HG03060 (cell line): ENCODE measurements around the gene CD276.
"Not testable (repeated sequence)": the region's sequence is repeated elsewhere in the genome, so short reads cannot be mapped to it uniquely, and the experiment has no call there.

Source experiments
- ATAC-seq: cut with Tn5 transposase; IDR thresholded peaks from one replicate; pipeline ENCODE4 v1.9.1; 2021; ENCODE audit warnings: low read depth, moderate number of reproducible peaks; ENCODE audit not compliant: unreplicated experiment

The CD276 gene

DNA sequence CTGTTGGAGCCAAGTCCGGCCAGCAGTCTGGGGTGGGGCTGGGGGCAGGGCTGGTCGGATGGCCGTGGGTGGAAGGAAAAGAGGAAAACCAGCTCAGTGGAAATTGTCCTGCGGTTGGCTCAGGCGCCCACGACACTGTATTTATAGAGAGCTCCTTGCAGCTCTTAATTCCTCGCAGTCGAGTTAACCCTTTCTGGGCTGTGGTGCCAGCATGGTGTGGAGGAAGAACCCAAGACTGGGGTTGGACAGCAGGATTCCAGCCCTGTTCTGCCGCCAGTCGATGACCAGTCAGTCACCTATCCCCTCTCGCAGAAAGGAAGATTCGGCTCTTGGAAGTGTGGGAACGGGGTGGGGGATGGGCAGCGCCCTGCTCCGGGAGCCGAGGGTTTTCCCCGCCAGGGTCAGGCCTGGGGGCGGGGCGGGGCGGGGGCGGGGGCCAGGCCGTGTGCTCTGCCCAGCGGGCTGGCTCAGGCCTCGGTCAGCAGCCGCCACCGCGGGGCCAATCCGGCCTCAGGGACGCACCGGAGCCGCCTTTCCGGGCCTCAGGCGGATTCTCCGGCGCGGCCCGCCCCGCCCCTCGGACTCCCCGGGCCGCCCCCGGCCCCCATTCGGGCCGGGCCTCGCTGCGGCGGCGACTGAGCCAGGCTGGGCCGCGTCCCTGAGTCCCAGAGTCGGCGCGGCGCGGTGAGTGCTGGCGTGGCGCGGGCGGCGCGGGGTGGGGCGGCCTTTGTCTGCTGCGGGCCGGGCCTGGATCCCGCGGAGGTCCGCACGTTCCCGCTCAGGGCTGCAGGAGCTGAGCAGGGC lies at the start of gene CD276:
Gene CD276 (plus strand): TSS at position 607 of the 804 bp plus-strand sequence. CDS start 15,257 bp downstream, outside the sequence.
- ATAC-seq = no peak

DNA sequence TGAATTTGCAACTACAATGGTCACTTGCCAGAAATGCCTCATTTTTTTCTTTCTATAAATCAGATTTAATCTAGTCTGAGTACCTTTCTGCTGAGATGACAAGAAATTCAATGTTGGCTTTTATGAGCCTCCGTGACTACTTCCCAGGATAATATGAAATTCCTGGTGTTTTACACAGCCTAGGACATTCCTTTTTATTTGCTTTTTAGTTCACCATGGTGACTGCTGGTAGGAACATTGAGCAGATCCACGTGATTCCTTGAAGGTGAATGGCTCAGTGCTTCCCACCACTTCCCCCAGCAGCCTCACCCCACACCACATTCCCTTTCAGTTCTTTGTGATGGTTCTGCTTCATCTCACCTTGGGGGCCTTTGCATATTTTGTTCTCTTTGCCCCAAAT lies 46.7 kb upstream of the CD276 start:
- ATAC-seq = no peak

DNA sequence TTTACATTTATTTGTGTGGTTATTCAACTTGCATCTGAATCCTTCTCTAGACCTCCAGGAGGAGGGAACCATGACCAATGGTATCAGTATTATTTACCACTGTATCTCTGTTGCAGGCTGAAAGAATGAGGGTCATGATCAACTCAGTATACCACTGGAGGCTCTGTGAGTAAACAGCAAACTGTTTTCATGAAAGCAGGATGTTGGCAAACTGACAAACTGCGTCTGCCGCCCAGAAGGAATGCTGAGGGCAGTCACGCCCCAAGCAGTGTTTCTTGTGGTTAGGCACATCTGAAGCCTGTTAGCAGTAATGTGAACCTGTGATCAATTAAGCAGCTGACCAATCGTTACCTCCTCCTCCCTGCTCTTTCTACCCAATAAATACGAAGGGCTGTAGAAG lies 44.7 kb upstream of the CD276 start:
- not testable (repeated sequence) for ATAC-seq

DNA sequence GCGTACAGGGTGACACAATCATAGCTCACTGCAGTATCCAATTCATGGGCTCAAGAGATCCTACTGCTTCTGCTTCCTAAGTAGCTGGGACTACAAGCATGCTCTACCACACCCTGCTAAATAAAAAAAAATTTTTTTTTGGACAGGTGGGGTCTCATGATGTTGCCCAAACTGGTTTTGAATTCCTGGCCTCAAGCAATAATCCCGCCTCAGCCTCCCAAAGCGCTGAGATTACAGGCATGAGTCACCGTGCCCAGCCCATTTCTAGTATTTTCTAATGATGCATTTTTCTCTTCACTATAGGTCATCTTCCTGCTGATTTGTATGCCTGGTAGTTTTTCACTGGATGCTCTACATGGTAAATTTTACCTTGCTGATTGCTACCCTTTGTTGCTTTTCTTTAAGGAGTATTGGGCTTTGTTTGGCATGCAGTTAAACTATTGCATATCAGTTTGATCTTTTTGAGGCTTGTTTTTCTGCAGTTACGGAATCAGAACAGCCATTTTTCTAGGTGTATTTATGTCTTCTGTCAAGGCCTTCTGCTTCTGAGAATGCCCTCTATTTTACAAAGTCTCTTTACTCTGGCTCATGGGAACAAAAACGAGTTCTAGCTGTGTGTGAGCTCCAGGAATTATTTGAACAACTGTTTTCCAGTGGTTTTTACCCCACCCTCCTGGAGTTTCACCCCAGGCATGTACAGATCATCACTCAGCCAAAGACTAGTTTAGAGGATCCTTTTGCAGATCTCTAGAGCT lies 36.7 kb upstream of the CD276 start:
- no peak for ATAC-seq

DNA sequence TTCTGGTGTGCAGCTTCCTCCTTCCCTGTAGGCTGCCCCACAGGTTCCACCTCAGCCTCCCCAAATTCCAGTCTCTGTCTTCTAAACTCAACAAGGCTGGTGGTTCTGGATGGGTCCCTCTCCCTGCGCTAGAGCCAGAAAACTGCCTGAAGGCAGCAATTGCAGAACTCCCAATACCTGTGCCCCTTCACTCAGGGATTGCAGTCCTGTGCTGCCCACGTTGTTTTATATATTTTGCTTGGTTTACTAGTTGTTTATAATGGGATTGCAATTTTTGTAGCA lies 36.2 kb upstream of the CD276 start:
- ATAC-seq = no peak

DNA sequence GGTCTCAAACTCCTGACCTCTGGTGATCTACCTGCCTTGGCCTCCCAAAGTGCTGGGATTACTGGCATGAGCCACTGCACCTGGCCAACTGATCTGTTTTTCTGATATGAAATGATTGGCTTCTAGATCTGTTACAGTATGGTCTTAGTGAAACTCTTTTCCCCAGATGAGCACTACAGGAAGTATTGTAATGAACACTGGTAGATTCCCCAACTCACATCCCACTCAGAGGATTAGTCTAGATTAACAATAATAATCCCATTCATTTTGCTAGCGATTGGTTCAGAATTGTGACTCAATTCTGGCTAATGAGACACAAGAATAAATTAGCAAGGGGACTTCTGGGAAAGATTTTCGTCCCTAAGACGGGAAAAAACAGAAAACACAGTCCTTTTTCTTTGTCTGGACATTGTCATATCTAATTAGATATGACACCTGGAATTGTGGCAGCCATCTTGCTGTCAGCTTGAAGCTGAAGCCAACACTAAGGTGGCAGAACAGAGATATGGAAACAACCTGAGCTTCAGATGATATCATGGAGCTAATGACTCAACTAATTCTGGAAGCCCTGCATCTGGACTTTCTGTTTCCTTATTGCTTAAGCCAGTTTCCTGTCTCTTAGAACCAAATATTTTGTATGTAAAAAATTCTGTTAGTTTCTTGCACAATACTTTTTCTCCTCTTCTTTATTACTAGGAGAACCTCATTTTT lies 33.6 kb upstream of the CD276 start:
- no peak for ATAC-seq

DNA sequence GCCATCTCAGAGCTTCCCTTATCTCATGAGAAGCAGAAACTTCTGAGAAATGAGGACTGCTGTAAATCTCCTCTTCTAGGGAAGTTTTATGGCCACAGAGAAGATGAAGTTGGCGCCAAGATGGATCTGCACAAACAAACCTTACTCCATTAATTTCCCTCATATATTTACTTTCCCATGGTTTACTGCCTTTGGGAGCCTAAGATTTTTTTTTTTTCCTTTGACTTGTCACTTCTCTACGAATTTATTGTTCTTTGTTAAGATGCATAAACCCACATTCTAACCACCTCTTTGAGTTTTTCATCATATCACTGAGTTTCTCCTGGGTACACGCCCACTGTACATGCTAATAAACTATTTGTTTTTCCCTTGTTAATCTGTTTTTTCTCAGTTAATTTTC lies 29.5 kb upstream of the CD276 start:
- ATAC-seq = no peak

DNA sequence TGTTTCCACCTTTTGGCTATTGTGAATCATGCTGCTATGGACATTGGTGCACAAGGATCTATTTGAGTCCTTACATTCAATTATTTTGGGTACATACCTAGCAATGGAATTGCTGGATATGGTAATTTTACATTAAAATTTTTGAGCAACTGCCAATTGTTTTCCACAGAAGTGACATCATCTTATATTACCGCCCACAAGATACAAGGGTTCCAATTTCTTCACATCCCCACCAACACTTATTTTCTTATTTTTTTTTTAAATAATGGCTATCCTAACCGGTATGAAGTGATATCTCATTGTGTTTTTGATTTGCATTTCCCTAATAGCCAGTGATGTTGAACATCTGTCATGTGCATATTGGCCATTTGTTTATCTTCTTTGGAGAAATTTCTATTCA lies 28.5 kb upstream of the CD276 start:
- ATAC-seq = no peak

DNA sequence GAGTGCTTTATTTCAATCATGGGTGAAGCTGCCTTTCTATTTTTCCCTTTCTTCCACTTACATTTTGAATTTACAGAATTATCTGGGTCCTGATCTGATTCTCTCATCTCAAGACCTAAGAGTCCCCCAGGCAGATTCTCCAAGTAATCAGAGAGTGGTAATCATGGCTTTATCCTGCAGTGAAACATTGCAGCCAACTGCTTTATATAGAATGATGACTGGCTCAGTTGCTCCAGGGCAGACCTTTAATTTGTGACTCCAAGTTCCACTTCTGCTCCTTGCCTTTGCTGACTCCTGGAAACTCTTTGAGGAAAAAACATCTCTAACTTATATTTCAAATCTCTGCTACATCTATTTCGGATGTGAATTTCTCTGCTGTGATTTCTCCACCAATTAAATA lies 25.5 kb upstream of the CD276 start:
- no peak for ATAC-seq

DNA sequence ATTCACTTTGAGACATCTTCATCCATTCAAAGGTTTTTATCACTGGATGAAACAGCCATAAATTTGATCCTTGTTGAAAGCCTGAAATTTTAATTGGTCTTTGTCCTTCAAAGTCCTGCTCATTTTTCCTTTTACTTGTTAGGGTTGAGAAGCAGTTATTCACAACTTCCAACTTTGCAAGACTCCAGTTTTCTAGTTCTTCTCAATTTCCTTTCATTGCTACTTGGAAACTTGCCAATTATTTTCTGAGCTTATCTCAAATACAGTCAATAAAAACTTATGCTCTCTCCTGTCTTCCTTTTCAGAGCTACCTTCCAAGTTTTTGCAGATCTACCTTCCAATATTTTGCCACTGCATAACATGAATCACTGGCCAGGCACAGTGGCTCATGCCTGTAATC lies 23.7 kb upstream of the CD276 start:
- ATAC-seq = no peak

DNA sequence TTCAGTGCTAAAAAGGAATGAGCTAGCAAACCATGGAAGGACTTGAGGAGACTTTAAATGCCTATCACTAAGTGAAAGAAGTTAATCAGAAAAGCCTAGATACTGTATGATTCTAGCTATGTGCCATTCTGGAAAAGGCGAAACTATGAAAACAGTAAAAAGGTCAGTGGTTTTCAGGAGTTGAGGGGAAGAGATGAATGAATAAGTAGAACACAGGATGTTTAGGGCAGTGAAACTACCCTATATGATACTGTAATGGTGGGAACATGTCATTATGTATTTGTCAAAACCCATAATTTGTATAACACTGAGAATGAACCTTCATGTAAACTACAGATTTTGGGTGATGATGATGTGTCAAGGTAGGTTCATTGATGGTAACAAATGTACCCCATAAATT lies 9.6 kb upstream of the CD276 start:
- no peak for ATAC-seq

DNA sequence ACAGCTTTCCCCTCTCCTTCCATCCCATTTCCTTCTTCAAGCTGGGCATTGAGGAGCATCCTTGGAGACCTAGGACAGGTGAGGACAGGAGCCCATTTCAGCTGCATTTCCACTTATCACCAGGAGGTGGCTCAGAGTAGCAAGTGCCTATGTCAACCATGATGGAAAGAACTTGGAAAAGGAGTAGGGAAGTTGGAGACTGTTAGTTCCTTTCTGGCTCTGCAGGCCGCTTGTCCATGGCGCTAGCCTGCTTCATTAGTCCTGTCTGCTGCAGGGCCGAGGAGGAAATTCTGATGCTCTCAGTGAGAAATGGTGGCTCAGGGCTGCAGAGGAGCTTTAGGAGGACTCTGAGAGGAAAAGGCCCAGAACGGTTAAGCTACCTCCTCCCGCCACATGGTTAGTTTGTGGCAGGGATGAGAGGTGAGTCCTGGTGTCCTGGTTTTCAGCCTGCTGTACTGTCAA lies 7.0 kb upstream of the CD276 start:
- no peak for ATAC-seq

DNA sequence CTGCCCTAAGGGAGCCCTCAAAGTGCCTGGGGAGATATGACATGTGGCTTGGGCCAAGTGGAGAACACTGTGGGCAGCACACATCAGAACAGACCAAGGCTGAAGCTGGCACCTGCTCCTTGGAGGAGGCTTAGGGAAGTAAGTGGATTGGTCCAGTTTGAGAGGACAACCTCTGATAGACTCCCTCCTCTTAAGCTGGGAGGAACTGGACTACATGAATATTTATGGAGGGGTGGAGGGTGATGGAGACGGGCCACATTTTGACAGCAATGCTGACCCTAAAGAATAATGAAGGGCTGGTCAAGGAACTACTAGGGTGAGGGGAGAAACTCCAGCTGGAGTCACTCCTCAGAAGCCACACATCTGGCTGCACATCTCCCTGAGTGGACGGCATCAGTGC lies 6.5 kb upstream of the CD276 start:
- ATAC-seq = no peak

DNA sequence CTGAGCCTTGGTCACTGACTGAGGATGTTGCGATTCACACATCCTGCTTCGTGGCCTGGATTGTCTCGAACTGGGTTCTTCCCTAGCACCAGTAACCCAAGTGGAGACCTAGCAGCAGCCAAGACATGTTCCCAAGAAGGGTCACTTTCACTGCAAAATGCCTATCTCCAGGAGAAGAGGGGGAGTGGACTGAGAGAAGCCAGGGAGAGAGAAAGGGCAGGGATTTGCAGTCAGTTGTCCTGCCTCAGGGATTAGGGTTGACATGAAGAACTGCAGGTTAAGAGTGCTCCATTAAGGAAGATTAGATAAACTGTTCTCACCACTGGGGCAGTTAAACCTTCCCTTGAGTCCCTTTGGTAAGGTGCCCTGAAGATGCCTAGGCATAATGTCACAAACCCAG lies 5.7 kb upstream of the CD276 start:
- ATAC-seq = no peak

DNA sequence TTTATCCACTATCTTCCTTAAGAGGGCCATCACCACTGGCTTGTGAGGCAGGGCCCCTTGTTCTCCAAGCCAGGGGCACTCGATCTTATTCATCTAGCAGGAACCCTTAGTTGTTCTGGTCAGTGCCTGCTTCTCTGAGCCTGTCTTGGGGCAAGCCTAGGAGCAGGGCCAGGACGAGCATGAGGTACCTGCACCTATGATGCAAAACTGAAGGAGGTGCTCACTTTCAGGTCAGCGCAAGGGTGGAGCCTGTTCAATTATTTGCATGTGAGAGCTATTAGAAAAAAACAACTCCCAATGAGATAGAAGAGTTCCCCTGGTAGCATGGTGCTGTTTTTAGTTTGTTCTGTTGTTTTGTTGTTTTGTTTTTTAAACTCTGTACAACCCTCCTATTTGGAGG lies 5.0 kb upstream of the CD276 start:
- no peak for ATAC-seq

DNA sequence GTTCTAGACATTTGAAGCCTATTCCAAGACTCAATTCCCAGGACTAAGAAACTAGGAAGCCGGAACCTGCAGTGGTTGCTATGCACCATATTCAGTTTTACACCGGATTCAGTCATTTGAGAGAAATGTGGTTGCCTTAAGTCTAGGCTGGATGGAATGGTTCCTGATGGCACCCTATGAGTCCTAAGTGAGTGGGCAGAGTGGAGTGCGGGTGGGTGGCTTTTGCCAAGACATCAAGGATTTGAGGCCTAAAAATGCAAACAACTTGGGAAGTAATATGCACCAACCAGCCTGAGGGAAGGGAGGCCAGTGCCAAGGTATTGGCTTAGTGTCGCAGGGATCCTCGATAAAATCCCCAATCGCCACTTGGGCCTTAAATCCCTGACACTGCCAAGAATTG lies 4.2 kb upstream of the CD276 start:
- no peak for ATAC-seq

DNA sequence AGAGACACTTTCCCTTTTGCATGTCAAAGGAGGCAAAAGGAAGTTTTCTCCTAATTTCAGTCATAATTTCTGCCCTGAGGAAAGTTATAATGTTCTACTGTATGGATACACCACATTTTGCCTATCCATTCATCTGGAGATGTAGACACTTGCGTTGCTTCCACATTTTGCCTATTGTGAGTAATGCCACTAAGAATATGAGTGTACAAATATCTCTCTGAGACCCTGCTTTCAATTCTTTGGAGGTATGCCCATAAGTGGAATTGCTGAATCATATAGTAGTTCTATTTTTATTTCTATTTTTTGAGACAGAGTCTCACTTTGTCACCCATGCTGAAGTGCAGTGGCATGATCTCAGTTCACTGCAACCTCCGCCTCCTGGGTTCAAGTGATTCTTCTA lies 3.6 kb upstream of the CD276 start:
- no peak for ATAC-seq

DNA sequence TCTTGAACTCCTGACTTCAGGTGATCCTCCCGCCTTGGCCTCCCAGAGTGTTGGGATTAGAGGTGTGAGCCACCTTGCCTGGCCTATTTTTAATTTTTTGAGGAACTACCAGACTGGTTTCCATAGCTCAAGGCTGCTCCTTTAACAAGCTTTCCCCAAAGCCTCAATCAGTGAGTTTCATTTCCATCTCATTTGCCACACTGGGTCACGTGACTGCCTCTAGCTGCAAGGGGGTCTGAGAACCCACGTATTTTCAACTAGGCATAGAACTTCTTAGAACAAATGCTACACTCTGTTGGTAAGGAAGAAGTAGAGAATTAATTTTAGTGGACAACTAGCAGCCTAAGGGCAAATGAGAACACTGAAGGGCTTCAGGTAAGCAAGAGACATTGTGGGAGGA lies 3.1 kb upstream of the CD276 start:
- no peak for ATAC-seq

DNA sequence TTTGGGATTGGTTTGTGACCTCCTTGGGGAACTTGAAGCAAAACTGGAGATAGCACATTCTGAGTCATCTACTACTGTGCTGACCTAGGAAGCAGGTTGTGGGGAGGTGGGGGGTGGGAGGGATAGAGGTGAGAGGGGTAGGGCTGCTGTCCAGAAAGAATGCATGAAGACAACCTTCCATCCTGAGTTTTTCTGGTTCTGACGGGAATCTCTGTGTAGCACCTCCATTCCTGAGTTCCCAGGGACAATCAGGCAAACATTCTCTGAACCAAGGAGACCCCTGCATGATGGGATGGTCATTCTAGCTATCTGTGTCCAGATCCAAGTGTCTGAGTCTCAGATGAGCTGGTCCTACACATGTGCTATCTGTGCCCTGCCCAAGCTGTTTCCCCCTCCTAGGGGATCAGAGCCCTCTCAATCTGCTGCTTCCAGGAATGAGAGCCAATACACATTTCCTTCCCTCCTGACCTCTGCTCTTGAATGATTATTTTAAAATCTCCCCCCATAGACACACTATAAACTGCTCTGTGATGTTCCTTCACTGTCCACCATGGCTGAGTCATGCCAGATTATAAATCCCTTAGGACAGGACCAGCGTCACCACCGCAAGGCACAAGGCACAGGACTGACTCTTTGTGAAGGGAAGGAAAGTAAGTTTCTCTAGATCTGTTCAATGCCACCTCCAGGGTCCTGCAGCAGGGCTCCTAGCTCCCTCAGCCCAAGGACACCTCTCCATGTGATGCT lies 2.2 kb upstream of the CD276 start:
- no peak for ATAC-seq

DNA sequence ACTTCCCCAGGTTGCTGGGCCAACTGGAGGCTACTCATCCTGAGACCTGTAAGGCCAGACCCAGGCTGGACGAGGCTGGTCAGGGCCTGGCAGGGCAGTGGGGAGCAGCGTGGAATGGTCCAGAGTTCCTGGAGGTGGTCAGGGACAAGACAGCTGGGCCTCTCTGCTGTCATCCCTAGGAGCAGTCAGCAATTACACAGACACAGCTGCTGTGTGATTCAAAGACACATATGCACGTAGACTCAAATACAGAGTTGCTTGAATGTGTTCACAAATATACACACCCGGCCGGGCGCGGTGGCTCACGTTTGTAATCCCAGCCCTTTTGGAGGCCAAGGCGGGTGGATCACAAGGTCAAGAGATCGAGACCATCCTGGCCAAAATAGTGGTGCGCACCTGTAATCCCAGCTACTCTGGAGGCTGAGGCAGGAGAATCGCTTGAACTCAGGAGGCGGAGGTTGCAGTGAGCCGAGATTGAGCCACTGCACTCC lies 1.5 kb upstream of the CD276 start:
- no peak for ATAC-seq
